ENCODE measurements around the gene KRT4.

The KRT4 gene

GRCh38 chr12:52836491-52837412 lies 22.8 kb upstream of the KRT4 start:
- DNase-seq, result no peak

- DNase-seq, result no peak
Observed at GRCh38 chr12:52836042-52836466, 22.1 kb upstream of the KRT4 start.

- no peak for DNase-seq
Observed at GRCh38 chr12:52835271-52836041, 21.5 kb upstream of the KRT4 start.

- DNase-seq, result no peak
Observed at GRCh38 chr12:52834727-52835001, 20.7 kb upstream of the KRT4 start.

- DNase-seq, result no peak
Observed at GRCh38 chr12:52833922-52834726, 20.2 kb upstream of the KRT4 start, which contains the start of gene KRT79. Gene KRT79, minus strand, starts transcription at chr12:52834311. Its CDS starts 51 bp downstream, at chr12:52834260.

- no peak for DNase-seq
Observed at GRCh38 chr12:52832985-52833905, 19.3 kb upstream of the KRT4 start.

- DNase-seq, result no peak
Observed at GRCh38 chr12:52832451-52832850, 18.5 kb upstream of the KRT4 start.

GRCh38 chr12:52831251-52831650 lies 17.3 kb upstream of the KRT4 start:
- DNase-seq, result no peak

- DNase-seq, result no peak
Observed at GRCh38 chr12:52829986-52830770, 16.3 kb upstream of the KRT4 start.

- no peak for DNase-seq
Observed at GRCh38 chr12:52828591-52829021, 14.7 kb upstream of the KRT4 start.

- DNase-seq, result no peak
Observed at GRCh38 chr12:52828156-52828555, 14.2 kb upstream of the KRT4 start.

GRCh38 chr12:52827499-52828090 lies 13.7 kb upstream of the KRT4 start:
- no peak for DNase-seq

- DNase-seq, result no peak
Observed at GRCh38 chr12:52826611-52827498, 12.9 kb upstream of the KRT4 start.

- DNase-seq, result no peak
Observed at GRCh38 chr12:52825961-52826360, 12.0 kb upstream of the KRT4 start.

- DNase-seq, result no peak
Observed at GRCh38 chr12:52824741-52825410, 11.0 kb upstream of the KRT4 start.

- no peak for DNase-seq
Observed at GRCh38 chr12:52823761-52824450, 10.0 kb upstream of the KRT4 start.

GRCh38 chr12:52822771-52823510 lies 9.0 kb upstream of the KRT4 start:
- DNase-seq, result no peak
